Fibroblast of skin of left quadriceps (primary cell): Measurements from ENCODE around the gene GNAT3.

Experiments used
- DNase-seq, 2 experiments: peaks; one replicate each; pipeline ENCODE4 v3.0.0-alpha.2; 2013; ENCODE audit warnings: low read depth in 2 of 2

Gene GNAT3

GRCh38 chr7:80511964-80512363 is at the start of gene GNAT3:
GNAT3 (minus strand) TSS chr7:80512064; CDS start chr7:80511926, 138 bp downstream.
- DNase-seq: no peak

- no peak for DNase-seq
Measured at GRCh38 chr7:80558116-80558515, 46.3 kb upstream of the GNAT3 start.

DNA sequence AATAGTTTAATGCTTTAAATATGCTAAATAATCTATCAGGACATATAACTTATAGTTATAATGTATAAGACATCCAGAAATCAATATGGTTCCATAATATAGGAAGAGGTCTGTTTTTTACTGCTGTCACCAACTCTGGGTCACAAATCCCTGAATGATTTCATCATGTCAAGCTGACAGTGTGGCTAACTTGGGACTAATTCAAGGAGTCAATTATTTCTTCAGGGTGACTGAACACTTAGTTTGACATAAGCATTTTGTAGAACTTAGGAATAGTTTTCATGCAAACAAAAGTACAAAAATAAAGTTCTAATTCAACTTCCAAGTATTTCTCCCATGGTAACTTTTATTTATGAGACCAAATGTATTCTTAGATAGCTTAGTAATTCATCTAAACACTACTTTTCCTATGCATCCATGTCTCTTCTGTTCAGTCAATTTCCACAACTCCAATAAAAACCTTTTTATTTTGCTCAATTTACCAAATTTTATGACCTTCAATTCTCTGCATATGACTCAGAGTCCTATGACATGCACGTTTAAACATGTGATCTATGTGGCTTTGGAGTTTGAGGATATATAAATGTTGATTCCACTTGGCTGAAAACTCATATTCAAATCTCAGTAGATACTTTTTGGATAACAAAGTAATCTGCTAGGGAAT is 40.3 kb upstream of the GNAT3 start:
- peak; percentile 24 to 29 for DNase-seq

DNA sequence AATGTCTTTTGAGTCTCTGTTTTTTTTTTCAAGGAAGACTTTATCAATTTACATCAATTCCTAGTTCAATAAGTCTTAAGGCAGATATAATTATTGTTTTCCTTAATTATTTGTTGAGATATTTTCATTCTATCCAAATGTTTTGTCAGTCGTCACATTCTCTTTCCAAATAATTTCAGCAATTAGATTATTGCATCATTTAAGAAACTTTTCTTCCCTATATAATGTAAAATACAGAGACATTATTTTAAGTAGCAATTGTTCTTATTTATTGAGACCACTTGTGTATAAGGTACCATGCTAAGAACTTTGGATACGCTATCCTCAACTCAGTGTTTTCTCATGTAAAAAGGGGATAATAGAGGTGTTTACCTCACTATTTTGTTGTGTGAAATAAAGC is 38.1 kb upstream of the GNAT3 start:
- DNase-seq: no peak

- no peak for DNase-seq
Measured at GRCh38 chr7:80548840-80549530, 37.1 kb upstream of the GNAT3 start.

DNA sequence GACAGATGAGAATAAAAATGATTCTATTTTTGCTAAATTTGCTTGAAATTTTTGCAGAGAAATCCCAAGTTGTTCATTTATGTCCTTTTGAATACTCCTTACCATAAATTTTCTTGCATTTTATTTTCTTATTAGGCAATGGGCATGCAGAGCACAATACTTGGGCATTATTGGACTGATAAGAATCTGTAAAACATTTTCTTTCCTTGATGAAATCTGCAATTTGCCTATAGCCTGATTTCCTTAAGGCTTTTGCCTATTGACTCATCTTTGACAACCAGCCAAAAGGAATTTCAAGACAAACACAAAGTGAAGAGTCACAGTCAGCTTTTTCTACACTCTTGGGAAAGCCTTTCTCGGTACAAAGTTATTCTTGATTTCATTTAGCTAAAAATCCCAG is 30.5 kb upstream of the GNAT3 start:
- peak; percentile 90 to 91 for DNase-seq

DNA sequence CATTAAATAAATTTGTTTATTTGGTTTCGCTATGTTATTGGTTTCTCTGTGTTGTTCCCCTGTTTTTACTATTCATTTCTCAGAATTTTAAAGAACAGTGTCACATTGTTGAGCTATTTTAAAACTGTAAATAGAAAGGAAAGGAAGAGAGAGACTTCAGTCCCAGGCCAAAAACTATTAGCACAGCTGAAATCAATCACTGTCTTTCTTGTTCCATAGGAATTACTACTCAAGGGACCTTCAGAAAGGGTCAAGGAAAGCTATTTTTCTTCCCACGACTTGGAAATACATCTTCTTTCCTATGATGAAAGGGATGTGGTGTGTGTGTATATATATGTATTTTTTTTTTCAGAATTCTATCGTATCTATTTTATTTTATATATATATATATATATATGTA is 29.0 kb upstream of the GNAT3 start:
- DNase-seq: no peak

DNA sequence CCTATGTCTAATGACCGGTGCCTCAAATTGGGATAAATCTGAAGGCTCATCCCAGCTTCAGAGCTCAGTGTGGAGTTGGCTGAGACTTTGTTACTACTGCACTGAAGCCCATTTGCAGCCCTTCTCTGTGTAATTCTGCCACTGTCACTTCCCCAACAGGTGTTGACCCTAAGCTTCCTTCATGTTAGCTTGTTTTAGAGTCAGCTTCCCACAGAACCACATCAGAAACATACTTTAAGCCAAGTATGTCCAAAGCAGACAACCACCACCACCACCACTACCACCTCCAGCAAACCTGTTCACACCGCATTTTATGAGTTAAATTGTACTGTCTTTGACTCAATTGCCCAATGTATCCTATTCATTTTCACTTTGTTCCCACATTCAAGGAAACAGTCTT is 25.2 kb upstream of the GNAT3 start:
- no peak for DNase-seq

DNA sequence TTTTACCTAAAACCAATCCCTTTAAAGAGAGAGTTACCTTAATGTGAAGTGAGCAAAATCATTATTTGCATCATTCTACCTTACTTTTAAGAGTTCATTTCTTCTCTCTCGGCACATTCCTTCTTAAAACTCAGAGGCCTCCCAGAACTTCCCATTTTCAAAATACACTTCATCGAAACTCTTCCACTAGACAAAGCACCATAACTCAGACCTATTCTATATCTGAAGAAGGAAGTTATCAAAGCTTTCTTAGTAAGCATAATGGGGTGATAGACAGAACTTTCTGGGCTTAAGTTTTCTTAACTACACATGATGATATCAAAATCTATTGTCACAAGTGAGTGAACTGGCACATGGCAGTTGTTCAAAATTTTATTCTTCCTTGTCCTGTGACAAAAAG is 24.6 kb upstream of the GNAT3 start:
- no peak for DNase-seq

- no peak for DNase-seq
Measured at GRCh38 chr7:80533287-80533686, 21.4 kb upstream of the GNAT3 start.

GRCh38 chr7:80532153-80532552 is 20.3 kb upstream of the GNAT3 start:
- DNase-seq: no peak

DNA sequence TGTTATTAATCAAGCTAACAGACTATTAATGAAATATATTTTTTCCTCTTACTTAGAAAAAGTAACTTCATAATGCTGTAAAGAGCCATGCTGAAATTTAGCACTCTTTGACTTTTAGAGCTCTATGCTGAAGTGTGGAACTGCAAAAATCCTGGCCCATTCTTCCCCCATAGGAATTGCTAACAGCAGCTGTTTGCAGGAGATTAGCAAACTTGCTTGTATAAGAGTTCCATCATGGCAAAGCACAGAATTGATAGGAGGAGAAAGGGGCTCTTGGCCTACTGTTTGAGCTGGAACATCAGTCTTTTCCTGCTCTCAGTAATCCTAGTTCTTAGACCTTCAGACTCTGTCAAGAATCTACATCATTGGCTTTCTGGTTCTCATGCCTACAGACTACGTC is 18.3 kb upstream of the GNAT3 start:
- no peak for DNase-seq

- no peak for DNase-seq
Measured at GRCh38 chr7:80529362-80529761, 17.5 kb upstream of the GNAT3 start.

DNA sequence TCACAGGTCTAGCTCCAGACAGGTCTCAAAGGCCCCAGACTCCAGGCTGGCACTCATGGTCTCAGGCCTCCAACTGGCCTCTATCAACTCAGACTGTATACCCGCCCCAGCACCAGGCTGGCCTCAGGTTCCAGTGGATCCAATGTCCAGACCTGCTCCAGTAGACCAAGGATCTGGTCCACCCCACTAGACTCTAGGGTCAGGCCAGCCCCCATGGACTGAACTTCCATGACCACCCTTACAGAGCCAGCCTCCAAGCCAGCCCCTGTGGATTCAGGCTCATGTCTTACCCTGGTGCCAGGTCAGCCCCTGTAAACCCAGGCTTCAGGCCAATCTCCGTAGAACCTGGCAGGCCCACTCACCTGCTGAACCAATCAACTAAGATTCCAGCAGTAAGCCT is 16.8 kb upstream of the GNAT3 start:
- DNase-seq: no peak

- DNase-seq: no peak
Measured at GRCh38 chr7:80526472-80526871, 14.6 kb upstream of the GNAT3 start.

- DNase-seq: no peak
Measured at GRCh38 chr7:80524693-80525092, 12.8 kb upstream of the GNAT3 start.

DNA sequence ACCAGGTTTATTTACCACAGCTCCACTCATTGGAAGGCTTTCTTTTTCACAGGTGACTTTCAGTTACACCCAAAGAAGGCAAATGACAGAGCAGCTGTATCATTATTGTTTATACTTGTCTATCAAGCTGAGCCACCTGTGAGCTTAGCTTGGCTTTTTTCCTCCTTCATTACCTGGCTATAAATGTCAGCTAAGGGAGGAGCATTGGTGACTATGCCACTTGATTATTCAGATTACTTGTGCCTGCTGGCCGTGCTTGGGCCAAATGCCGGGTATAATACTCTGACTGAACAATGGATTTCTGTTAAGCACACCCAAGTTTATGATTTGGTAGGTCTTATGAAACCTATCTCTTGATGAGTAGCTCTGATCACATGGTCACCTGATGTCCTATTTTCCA is 9.9 kb upstream of the GNAT3 start:
- no peak for DNase-seq

DNA sequence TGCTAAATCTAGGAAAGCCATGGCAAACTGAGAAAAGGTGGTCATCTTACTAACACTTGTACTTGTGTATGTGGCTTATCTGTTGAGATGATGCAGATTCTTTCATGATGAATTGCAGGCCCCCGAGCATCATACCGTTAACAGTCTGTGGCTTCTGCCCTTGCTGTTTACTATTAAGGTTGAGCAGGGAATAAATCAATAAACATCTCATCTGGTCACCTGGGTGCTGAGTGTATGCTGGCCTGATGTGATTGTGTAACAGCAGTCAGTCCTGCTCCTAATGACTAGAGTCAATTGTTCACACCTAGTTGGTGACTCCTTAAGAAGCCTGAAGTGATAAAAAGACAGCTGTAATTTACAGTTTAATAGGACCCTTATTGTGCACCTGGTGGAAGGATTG is 8.3 kb upstream of the GNAT3 start:
- no peak for DNase-seq

GRCh38 chr7:80517282-80517747 is 5.5 kb upstream of the GNAT3 start:
- no peak for DNase-seq

GRCh38 chr7:80515298-80515697 is 3.4 kb upstream of the GNAT3 start:
- no peak for DNase-seq

DNA sequence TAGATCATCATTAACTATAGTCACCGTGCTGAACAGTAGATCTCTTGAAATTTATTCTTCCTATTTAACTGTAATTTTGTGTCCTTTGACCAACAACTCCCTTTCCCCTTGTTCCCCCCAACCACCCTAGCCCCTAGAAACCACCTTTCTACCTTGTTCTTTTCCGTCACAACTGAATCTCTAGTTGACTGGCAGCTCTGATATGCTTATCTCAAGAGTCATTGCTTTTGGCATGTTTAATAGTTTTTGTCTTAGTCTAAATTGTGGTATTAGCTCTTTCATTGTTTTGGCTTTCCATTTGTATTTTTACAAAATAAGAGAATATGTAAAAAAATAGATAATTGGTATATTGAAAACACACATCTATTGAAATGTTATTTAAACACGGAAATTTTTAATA is 1.8 kb downstream of the GNAT3 start:
- no peak for DNase-seq

DNA sequence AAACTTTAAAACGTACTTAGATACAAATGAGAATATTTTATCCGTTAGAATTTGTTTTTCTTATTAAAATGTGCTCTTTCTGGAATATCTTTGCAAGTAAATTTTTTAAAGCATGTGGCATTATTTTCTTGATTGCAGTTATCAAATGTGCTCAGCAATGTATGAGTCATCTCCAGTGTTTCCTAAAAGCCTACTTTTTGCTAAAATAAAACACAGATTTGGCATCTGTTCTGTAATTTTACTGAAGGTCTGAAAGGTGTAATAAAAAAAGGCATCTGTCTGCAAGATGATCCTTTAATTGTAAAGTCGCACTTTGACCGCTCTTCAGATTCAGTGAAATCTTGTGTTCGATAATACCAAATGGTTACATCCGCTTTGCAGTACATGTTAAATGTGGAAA is 3.4 kb downstream of the GNAT3 start:
- DNase-seq: no peak

GRCh38 chr7:80505900-80506500 is 5.9 kb downstream of the GNAT3 start:
- DNase-seq: no peak
